ENCODE data around the gene CBLN3.
"Not testable (repeated sequence)": the region's sequence is repeated elsewhere in the genome, so short reads cannot be mapped to it uniquely, and the experiment has no call there.

DNA sequence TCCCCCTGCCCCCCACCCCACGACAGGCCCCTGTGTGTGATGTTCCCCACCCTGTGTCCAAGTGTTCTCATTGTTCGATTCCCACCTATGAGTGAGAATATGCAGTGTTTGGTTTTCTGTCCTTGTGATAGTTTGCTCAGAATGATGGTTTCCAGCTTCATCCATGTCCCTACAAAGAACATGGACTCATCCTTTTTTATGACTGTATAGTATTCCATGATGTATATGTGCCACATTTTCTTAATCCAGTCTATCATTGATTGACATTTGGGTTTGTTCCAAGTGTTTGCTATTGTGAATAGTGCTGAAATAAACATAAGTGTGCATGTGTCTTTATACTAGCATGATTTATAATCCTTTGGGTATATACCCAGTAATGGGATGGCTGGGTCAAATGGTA, 41.0 kb upstream of the CBLN3 start:
- TF ChIP-seq, protein P1, sequence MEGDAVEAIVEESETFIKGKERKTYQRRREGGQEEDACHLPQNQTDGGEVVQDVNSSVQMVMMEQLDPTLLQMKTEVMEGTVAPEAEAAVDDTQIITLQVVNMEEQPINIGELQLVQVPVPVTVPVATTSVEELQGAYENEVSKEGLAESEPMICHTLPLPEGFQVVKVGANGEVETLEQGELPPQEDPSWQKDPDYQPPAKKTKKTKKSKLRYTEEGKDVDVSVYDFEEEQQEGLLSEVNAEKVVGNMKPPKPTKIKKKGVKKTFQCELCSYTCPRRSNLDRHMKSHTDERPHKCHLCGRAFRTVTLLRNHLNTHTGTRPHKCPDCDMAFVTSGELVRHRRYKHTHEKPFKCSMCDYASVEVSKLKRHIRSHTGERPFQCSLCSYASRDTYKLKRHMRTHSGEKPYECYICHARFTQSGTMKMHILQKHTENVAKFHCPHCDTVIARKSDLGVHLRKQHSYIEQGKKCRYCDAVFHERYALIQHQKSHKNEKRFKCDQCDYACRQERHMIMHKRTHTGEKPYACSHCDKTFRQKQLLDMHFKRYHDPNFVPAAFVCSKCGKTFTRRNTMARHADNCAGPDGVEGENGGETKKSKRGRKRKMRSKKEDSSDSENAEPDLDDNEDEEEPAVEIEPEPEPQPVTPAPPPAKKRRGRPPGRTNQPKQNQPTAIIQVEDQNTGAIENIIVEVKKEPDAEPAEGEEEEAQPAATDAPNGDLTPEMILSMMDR (IDR thresholded peaks at IDR 0.05), result not testable (repeated sequence)
- TF ChIP-seq POLR2A (IDR thresholded peaks at IDR 0.05), result not testable (repeated sequence)
